Panc1 (cell line): ENCODE measurements around the gene RELA.
"Not testable (repeated sequence)": the region's sequence is repeated elsewhere in the genome, so short reads cannot be mapped to it uniquely, and the experiment has no call there.

ENCODE experiments used
- CTCF ChIP-seq: fragments of 450-650 bp; IDR thresholded peaks from 2 replicates; pipeline ENCODE4 v1.5.1; 2017; ENCODE audit warnings: mild to moderate bottlenecking
- POLR2AphosphoS5 ChIP-seq: IDR thresholded peaks from 2 replicates; pipeline ENCODE4 v1.6.1; 2012; ENCODE audit warnings: mild to moderate bottlenecking, low read depth, low read length, moderate library complexity
- REST ChIP-seq, 2 experiments: IDR thresholded peaks; 2 replicates each; pipeline ENCODE4 v1.6.1; 2011 to 2012; ENCODE audit warnings: low read depth in 2 of 2, control low read depth in 1 of 2, low read length in 1 of 2, mild to moderate bottlenecking in 1 of 2, moderate library complexity in 1 of 2; ENCODE audit not compliant: insufficient read depth in 1 of 2

GRCh38 chr11:65639228-65639597, 23.5 kb downstream of the RELA start:
- TF ChIP-seq CTCF; POLR2AphosphoS5; REST (IDR thresholded peaks at IDR 0.05; ENCODE audit: insufficient read depth in 1 of 2, low read depth in 2 of 2, low read length in 1 of 2): not testable (repeated sequence)
